IgD-negative memory B cell (primary cell): ENCODE measurements around the gene ZNF567. TPM values are rescaled to one million over a fixed set of nuclear protein-coding genes. Genes with fewer than 3 reads are reported as not detected.
"Not testable (repeated sequence)": the region's sequence is repeated elsewhere in the genome, so short reads cannot be mapped to it uniquely, and the experiment has no call there.

Source experiments
- H3K27ac Mint-ChIP-seq, 3 donors: one replicate each; pipeline ENCODE4 v1.8.0; 2020 to 2022; ENCODE audit warnings: mild to moderate bottlenecking in 3 of 3, mixed read lengths in 3 of 3, moderate library complexity in 1 of 3
- H3K27me3 Mint-ChIP-seq: one replicate; pipeline ENCODE4 v1.8.0; 2021; ENCODE audit warnings: mixed read lengths
- H3K36me3 Mint-ChIP-seq: one replicate; pipeline ENCODE4 v1.8.0; 2020; ENCODE audit warnings: mild to moderate bottlenecking, mixed read lengths
- H3K4me1 Mint-ChIP-seq, 3 donors: one replicate each; pipeline ENCODE4 v1.8.0; 2020 to 2022; ENCODE audit warnings: mixed read lengths in 3 of 3, mild to moderate bottlenecking in 1 of 3
- H3K4me3 Mint-ChIP-seq, 4 donors: one replicate each; pipeline ENCODE4 v1.8.0; 2020 to 2022; ENCODE audit warnings: mild to moderate bottlenecking in 4 of 4, mixed read lengths in 4 of 4, moderate library complexity in 3 of 4
- H3K9me3 Mint-ChIP-seq, 3 donors: one replicate each; pipeline ENCODE4 v1.8.0; 2020 to 2021; ENCODE audit warnings: mixed read lengths in 3 of 3, mild to moderate bottlenecking in 1 of 3
- polyA plus RNA-seq: library from polyadenylated mRNA; unstranded; fragments of 300-500 nt; fragmentation: Illumina TruSeq; gene quantifications from one replicate; pipeline ENCODE4 v1.2.3, GENCODE V29; 2021

ZNF567 gene
- polyA plus RNA-seq, 1 donor from 2014 or later, result 9.4 TPM

DNA sequence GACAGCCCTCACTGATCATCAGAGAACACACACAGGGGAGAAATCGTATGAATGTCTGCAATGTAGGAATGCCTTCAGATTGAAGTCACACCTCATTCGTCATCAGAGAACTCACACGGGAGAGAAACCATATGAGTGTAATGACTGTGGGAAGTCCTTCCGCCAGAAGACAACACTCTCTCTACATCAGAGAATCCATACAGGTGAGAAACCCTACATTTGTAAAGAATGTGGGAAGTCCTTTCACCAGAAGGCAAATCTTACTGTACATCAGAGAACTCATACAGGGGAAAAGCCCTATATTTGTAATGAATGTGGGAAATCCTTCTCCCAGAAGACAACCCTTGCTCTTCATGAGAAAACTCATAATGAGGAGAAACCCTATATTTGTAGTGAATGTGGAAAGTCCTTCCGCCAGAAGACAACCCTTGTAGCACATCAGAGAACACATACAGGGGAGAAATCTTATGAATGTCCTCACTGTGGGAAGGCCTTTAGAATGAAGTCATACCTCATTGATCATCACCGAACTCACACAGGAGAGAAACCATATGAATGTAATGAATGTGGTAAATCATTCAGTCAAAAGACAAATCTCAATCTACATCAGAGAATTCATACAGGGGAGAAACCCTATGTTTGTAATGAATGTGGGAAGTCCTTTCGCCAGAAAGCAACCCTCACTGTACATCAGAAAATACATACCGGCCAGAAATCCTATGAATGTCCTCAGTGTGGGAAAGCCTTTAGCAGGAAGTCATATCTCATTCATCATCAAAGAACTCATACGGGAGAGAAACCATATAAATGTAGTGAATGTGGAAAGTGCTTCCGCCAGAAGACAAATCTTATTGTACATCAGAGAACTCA, 32.5 kb downstream of the ZNF567 start:
- Mint-ChIP-seq H3K27me3 (no peaks in the 10 kb centered on the region), H3K4me3 (peak overlapping the region in 1 of 4 donors; percentile 66), H3K27ac (peak overlapping the region in 1 of 3 donors; percentile 35), H3K4me1 (peaks cover 0 to 2% (median 0%) of the 10 kb centered on the region in 3 donors), H3K36me3 (peaks cover 46% of the 10 kb centered on the region), H3K9me3 (peaks cover 19 to 41% (median 40%) of the 10 kb centered on the region in 3 donors)

DNA sequence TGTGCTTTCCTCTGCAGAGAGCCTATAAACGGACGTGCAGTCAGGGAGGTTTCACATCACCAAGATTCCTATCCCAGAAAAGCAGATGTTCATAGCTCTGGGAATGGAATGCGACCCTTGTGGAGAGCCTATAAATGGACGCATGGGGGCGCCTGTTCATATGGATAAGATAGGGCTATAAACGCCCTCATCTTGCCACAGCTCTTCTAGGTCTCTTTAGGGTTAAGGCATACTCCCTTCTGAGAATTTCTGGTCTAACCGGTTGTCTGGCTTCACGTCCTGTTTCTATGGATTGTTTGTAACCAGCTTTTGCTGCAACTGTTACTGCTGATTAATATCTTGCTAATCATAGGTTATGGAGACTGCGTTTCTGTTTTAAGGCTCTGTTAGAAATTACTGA, 48.8 kb downstream of the ZNF567 start:
- H3K4me1 Mint-ChIP-seq, H3K4me3 Mint-ChIP-seq, H3K27me3 Mint-ChIP-seq, H3K27ac Mint-ChIP-seq: not testable (repeated sequence)
- peaks cover 17% of the 10 kb centered on the region for H3K36me3 Mint-ChIP-seq
- H3K9me3 Mint-ChIP-seq, result peaks cover 20 to 59% (median 56%) of the 10 kb centered on the region in 3 donors

DNA sequence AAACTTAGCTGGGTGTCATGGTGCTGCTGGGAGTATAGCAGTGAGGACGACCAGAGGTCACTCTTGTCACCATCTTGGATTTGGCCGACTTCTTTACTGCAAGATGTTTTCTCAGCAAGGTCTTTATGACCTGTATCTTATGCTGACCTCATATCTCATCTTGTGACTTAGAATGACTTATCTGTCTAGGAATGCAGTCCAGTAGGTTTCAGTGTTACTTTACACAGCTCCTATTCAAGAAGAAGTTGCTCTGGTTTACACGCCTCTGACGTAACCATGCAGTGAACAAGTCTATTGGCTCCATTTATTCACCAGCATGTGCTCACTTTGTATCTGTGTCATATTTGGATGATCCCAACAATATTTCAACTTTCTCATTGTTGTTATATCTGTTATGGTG, 58.5 kb downstream of the ZNF567 start:
- no peak overlapping the region for H3K27ac Mint-ChIP-seq
- no peaks in the 10 kb centered on the region for H3K4me1 Mint-ChIP-seq
- H3K4me3 Mint-ChIP-seq, result no peak overlapping the region
- peaks cover 14% of the 10 kb centered on the region for H3K36me3 Mint-ChIP-seq
- H3K27me3 Mint-ChIP-seq, result no peaks in the 10 kb centered on the region
- peaks cover 18 to 63% (median 34%) of the 10 kb centered on the region in 3 donors for H3K9me3 Mint-ChIP-seq

DNA sequence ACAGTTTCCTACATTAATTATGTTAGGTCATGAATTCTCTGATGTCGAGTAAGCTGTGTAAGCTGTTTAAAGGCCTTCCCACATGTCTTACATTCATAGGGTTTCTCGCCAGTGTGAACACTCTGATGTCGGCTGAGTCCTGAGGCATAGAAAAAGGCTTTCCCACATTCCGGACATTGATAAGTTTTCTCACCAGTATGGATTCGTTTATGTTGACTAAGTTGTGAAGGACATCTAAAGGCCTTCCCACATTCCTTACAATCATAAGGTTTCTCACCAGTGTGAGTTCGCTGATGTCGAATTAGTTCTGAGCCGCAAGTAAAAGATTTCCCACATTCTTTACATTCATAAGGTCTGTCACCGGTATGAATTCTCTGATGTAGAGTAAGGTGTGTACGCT, 60.3 kb downstream of the ZNF567 start:
- no peak overlapping the region for H3K4me3 Mint-ChIP-seq
- peaks cover 16 to 60% (median 40%) of the 10 kb centered on the region in 3 donors for H3K9me3 Mint-ChIP-seq
- H3K27me3 Mint-ChIP-seq, result no peaks in the 10 kb centered on the region
- peaks cover 26% of the 10 kb centered on the region for H3K36me3 Mint-ChIP-seq
- peaks cover 0 to 1% (median 0%) of the 10 kb centered on the region in 3 donors for H3K4me1 Mint-ChIP-seq
- H3K27ac Mint-ChIP-seq, result no peak overlapping the region

DNA sequence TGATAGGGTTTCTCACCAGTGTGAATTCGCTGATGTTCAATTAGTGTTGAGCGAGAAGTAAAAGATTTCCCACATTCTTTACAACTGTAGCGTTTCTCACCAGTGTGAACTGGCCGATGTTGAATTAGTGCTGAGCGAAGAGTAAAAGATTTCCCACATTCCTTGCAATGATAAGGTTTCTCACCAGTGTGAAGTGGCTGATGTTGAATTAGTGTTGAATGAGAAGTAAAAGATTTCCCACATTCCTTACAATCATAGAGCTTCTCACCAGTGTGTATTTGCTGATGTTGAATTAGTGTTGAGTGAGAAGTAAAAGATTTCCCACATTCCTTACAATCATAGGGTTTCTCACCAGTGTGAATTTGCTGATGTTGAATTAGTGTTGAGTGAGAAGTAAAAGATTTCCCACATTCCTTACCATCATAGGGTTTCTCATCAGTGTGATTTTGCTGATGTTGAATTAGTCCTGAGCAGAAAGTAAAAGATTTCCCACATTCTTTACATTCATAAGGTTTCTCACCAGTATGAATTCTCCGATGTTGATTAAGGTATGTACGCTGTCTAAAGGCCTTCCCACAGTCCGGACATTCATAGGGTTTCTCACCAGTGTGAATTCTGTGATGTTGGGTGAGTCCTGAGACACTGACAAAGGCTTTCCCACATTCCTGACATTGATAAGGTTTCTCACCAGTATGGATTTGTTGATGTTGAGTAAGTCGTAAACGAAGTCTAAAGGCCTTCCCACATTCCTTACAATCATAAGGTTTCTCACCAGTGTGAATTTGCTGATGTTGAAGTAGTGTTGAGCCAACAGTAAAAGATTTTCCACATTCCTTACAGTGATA, 61.2 kb downstream of the ZNF567 start:
- Mint-ChIP-seq H3K4me3 (peak overlapping the region in 1 of 4 donors; percentile 6), H3K9me3 (peaks cover 16 to 60% (median 44%) of the 10 kb centered on the region in 3 donors), H3K36me3 (peaks cover 26% of the 10 kb centered on the region), H3K27ac (no peak overlapping the region), H3K27me3 (no peaks in the 10 kb centered on the region), H3K4me1 (peaks cover 0 to 1% (median under 1%) of the 10 kb centered on the region in 3 donors)

DNA sequence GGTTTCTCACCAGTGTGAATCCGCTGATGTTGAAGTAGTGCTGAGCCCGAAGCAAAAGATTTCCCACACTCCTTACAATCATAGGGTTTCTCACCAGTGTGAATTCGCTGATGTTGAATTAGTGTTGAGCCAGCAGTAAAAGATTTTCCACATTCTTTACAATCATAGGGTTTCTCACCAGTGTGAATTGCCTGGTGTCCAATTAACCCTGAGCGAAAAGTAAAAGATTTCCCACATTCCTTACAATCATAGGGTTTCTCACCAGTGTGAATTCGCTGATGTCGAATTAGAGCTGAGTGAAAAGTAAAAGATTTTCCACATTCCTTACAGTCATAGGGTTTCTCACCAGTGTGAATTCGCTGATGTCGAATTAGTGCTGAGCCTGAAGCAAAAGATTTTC, 62.2 kb downstream of the ZNF567 start:
- not testable (repeated sequence) for H3K27ac Mint-ChIP-seq, H3K4me1 Mint-ChIP-seq, H3K27me3 Mint-ChIP-seq, H3K4me3 Mint-ChIP-seq
- Mint-ChIP-seq H3K36me3 (peaks cover 30% of the 10 kb centered on the region), H3K9me3 (peaks cover 17 to 61% (median 47%) of the 10 kb centered on the region in 3 donors)

DNA sequence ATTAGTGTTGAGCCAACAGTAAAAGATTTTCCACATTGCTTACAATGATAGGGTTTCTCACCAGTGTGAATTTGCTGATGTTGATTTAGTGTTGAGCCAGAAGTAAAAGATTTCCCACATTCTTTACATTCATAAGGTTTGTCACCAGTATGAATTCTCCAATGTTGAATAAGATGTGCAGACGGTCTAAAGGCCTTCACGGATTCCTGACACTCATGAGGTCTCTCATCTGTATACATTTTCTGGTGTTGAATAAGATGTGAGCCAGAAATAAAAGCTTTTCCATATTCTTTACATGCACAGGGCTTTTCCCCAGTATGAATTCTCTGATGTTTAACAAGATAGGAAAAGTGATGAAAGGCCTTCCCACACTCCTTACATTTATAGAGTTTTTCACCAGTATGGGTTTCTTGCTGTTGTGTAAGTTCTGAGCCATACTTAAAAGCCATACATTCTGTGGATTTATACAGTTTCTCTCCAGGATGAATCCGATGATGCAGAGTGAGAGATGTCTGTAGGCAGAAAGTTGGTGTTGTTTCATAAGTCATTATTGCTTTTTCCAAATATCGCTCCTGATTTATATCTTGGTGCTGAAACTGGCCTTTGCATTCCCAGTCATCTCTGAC, 62.8 kb downstream of the ZNF567 start:
- Mint-ChIP-seq H3K9me3 (peaks cover 19 to 58% (median 47%) of the 10 kb centered on the region in 3 donors), H3K36me3 (peaks cover 32% of the 10 kb centered on the region), H3K4me3 (no peak overlapping the region), H3K4me1 (peaks cover 0 to 2% (median 1%) of the 10 kb centered on the region in 3 donors), H3K27me3 (no peaks in the 10 kb centered on the region), H3K27ac (no peak overlapping the region)

Other genes with a start within 250 kb of the ZNF567 start
- 10.8 TPM for gene ZNF566, start 198.1 kb upstream of the ZNF567 start, polyA plus RNA-seq
- gene ZNF260, start 159.3 kb upstream of the ZNF567 start, polyA plus RNA-seq, result 14.7 TPM
- 6.1 TPM for gene ZNF529, start 114.3 kb upstream of the ZNF567 start, polyA plus RNA-seq
- 7.9 TPM for gene ZNF382, start 82.3 kb upstream of the ZNF567 start, polyA plus RNA-seq
- 7.8 TPM for gene ZNF461, start 20.8 kb upstream of the ZNF567 start, polyA plus RNA-seq
- gene ZNF850, start 85.2 kb downstream of the ZNF567 start, polyA plus RNA-seq, result 0.53 TPM
- gene ZNF790, start 150.8 kb downstream of the ZNF567 start, polyA plus RNA-seq, result 5.4 TPM
- 6.1 TPM for gene ZNF345, start 163.3 kb downstream of the ZNF567 start, polyA plus RNA-seq
- gene ZNF829, start 228.7 kb downstream of the ZNF567 start, polyA plus RNA-seq, result 3.6 TPM
- gene ZNF568, start 228.7 kb downstream of the ZNF567 start, polyA plus RNA-seq, result 10.1 TPM